Cardiac muscle cell (in vitro differentiated cells and primary cell): ENCODE data around the gene LIN54. TPM values are rescaled to one million over a fixed set of nuclear protein-coding genes. Genes with fewer than 3 reads are reported as not detected.
A peak's percentile ranks its signal among the peaks of the same experiment; 100 is the strongest.
"Not testable (repeated sequence)": the region's sequence is repeated elsewhere in the genome, so short reads cannot be mapped to it uniquely, and the experiment has no call there.

Experiments
- DNase-seq, 2 donors: peaks; one replicate each; pipeline versions ENCODE4 v3.0.0 to v3.0.0-alpha.2; 2010 to 2017; ENCODE audit warnings: low read depth in 1 of 2, low spot score in 1 of 2
- H3K27ac ChIP-seq: fragments of 200-600 bp; sonication (generic); 2 replicates; pipeline ENCODE4 v1.5.1; 2016
- H3K27me3 ChIP-seq: fragments of 200-600 bp; sonication (generic); 2 replicates; pipeline ENCODE4 v1.6.0; 2016; ENCODE audit warnings: control low read depth
- H3K36me3 ChIP-seq: fragments of 200-600 bp; sonication (generic); 2 replicates; pipeline ENCODE4 v1.5.1; 2016; ENCODE audit warnings: control low read depth
- H3K4me1 ChIP-seq: fragments of 200-600 bp; sonication (generic); 2 replicates; pipeline ENCODE4 v1.8.1; 2017; ENCODE audit warnings: low read depth, mild to moderate bottlenecking, mixed run types
- H3K4me3 ChIP-seq: fragments of 200-600 bp; sonication (generic); 2 replicates; pipeline ENCODE4 v1.5.1; 2016; ENCODE audit warnings: mild to moderate bottlenecking
- H3K9me3 ChIP-seq: fragments of 200-600 bp; sonication (generic); 2 replicates; pipeline ENCODE4 v1.5.1; 2017; ENCODE audit warnings: low read depth, mild to moderate bottlenecking, control low read depth
- CTCF ChIP-seq: IDR thresholded peaks from 2 replicates; pipeline ENCODE4 v1.5.1; 2012; ENCODE audit warnings: low read depth, mild to moderate bottlenecking, low read length
- polyA plus RNA-seq: library from polyadenylated mRNA; unstranded; fragments of >200 nt; fragmentation: Nextera tagmentation; extraction: Ambion mirVana; gene quantifications from 2 replicates; pipeline ENCODE4 v1.2.1, GENCODE V29; 2016
- total RNA-seq: library from RNA; depleted of rRNA; stranded (reverse); fragments of >200 nt; gene quantifications from 2 replicates; pipeline ENCODE4 v1.2.3, GENCODE V29; 2016

Gene LIN54
- total and polyA plus RNA-seq, 2 experiments from 2014 or later = 4.8 to 9.2 TPM

GRCh38 chr4:83009529-83009928 is 1.1 kb downstream of the LIN54 start:
- no peaks in the 10 kb centered on the region for H3K9me3 ChIP-seq
- no peaks in the 10 kb centered on the region for H3K36me3 ChIP-seq
- peak in 1 of 2 donors; percentile 39 for DNase-seq
- no peak for TF ChIP-seq CTCF
- peak overlapping the region; percentile 88 for H3K27ac ChIP-seq
- H3K27me3 ChIP-seq = no peaks in the 10 kb centered on the region
- no peaks in the 10 kb centered on the region for H3K4me1 ChIP-seq
- peak overlapping the region; percentile 98 for H3K4me3 ChIP-seq

- not testable (repeated sequence) for H3K27ac ChIP-seq, H3K4me3 ChIP-seq, DNase-seq, H3K9me3 ChIP-seq, H3K27me3 ChIP-seq, H3K4me1 ChIP-seq, H3K36me3 ChIP-seq
These were observed 7.4 kb downstream of the LIN54 start for GRCh38 chr4:83003044-83003791.

GRCh38 chr4:83002329-83002728 is 8.3 kb downstream of the LIN54 start:
- H3K4me3 ChIP-seq = no peak overlapping the region
- no peaks in the 10 kb centered on the region for H3K4me1 ChIP-seq
- H3K36me3 ChIP-seq = no peaks in the 10 kb centered on the region
- no peak overlapping the region for H3K27ac ChIP-seq
- H3K27me3 ChIP-seq = no peaks in the 10 kb centered on the region
- no peak for TF ChIP-seq CTCF
- no peak for DNase-seq
- no peaks in the 10 kb centered on the region for H3K9me3 ChIP-seq

GRCh38 chr4:82998898-82999297 is 11.7 kb downstream of the LIN54 start:
- Histone ChIP-seq H3K4me1 (no peaks in the 10 kb centered on the region), H3K27ac (no peak overlapping the region), H3K27me3 (no peaks in the 10 kb centered on the region), H3K4me3 (no peak overlapping the region), H3K9me3 (no peaks in the 10 kb centered on the region), H3K36me3 (no peaks in the 10 kb centered on the region)
- no peak for DNase-seq
- no peak for TF ChIP-seq CTCF

- Histone ChIP-seq H3K27ac (no peak overlapping the region), H3K9me3 (no peaks in the 10 kb centered on the region), H3K27me3 (no peaks in the 10 kb centered on the region), H3K36me3 (no peaks in the 10 kb centered on the region), H3K4me3 (no peak overlapping the region), H3K4me1 (no peaks in the 10 kb centered on the region)
- no peak for DNase-seq
- no peak for TF ChIP-seq CTCF
These were observed 15.8 kb downstream of the LIN54 start for GRCh38 chr4:82994834-82995233.

- Histone ChIP-seq H3K9me3 (no peaks in the 10 kb centered on the region), H3K4me3 (no peak overlapping the region), H3K27me3 (no peaks in the 10 kb centered on the region), H3K4me1 (no peaks in the 10 kb centered on the region), H3K36me3 (no peaks in the 10 kb centered on the region), H3K27ac (no peak overlapping the region)
- TF ChIP-seq CTCF = no peak
- peak in 1 of 2 donors; percentile 15 for DNase-seq
These were observed 20.8 kb downstream of the LIN54 start for GRCh38 chr4:82989575-82990429.
